Fibroblast of villous mesenchyme (primary cell): Measurements from ENCODE around the gene SFXN2. TPM values are rescaled to one million over a fixed set of nuclear protein-coding genes. Genes with fewer than 3 reads are reported as not detected.
A peak's percentile ranks its signal among the peaks of the same experiment; 100 is the strongest.

ENCODE experiments used
- DNase-seq: peaks from one replicate; pipeline ENCODE4 v3.0.0-alpha.2; 2010; ENCODE audit warnings: low read depth
- H3K4me3 ChIP-seq: 2 replicates; pipeline ENCODE4 v1.5.1; 2011; ENCODE audit warnings: low read depth, mild to moderate bottlenecking, low read length
- CTCF ChIP-seq: IDR thresholded peaks from 2 replicates; pipeline ENCODE4 v1.5.1; 2012; ENCODE audit warnings: low read depth, mild to moderate bottlenecking, low read length; ENCODE audit not compliant: insufficient read depth
- total RNA-seq: library from RNA; depleted of rRNA; stranded (reverse); fragments of >200 nt; gene quantifications from 2 replicates; pipeline ENCODE4 v1.2.3, GENCODE V29; 2012

The SFXN2 gene
- total RNA-seq, 1 donor, result 3.5 TPM

GRCh38 chr10:102781090-102781920 lies 66.9 kb downstream of the SFXN2 start:
- peak; percentile 72 for DNase-seq
- no peak for TF ChIP-seq CTCF
- no peak overlapping the region for H3K4me3 ChIP-seq

GRCh38 chr10:102781921-102782557 lies 67.6 kb downstream of the SFXN2 start:
- H3K4me3 ChIP-seq, result no peak overlapping the region
- TF ChIP-seq CTCF, result no peak
- DNase-seq, result peak; percentile 74

GRCh38 chr10:102782673-102783551 lies 68.5 kb downstream of the SFXN2 start:
- no peak for TF ChIP-seq CTCF
- peak; percentile 94 for DNase-seq
- peak overlapping the region; percentile 5 for H3K4me3 ChIP-seq

GRCh38 chr10:102783568-102783967 lies 69.1 kb downstream of the SFXN2 start:
- TF ChIP-seq CTCF, result no peak
- DNase-seq, result no peak
- H3K4me3 ChIP-seq, result no peak overlapping the region

GRCh38 chr10:102785818-102786217 lies 71.4 kb downstream of the SFXN2 start:
- DNase-seq, result peak; percentile 77
- no peak overlapping the region for H3K4me3 ChIP-seq
- no peak for TF ChIP-seq CTCF

- TF ChIP-seq CTCF, result no peak
- peak; percentile 56 for DNase-seq
- no peak overlapping the region for H3K4me3 ChIP-seq
Measured at GRCh38 chr10:102791754-102792395, 77.4 kb downstream of the SFXN2 start.
